Activated CD8-positive, alpha-beta T cell treated with anti-CD3 and anti-CD28 coated beads for 36 hours (primary cell): ENCODE data around the gene PKP3. TPM values are rescaled to one million over a fixed set of nuclear protein-coding genes. Genes with fewer than 3 reads are reported as not detected.

Experiments used
- ATAC-seq: fragments of 200-7000 bp; cut with Tn5 transposase; one replicate; pipeline ENCODE4 v1.10.0; 2021; ENCODE audit warnings: mild to moderate bottlenecking, moderate library complexity
- CTCF ChIA-PET: fragments of 350-600 bp; sonication (Branson Sonifier 250); formaldehyde crosslinking; loops from one replicate; lab custom pipeline; 2021; ENCODE audit warnings: antibody characterized with exemption; lab: Charles Lee
- POLR2A ChIA-PET: fragments of 350-600 bp; sonication (Branson Sonifier 250); formaldehyde crosslinking; loops from one replicate; lab custom pipeline; 2021; ENCODE audit warnings: antibody characterized with exemption; lab: Charles Lee
- DNase-seq: peaks from one replicate; pipeline ENCODE4 v3.0.0-alpha.2; 2020
- H3K27ac Mint-ChIP-seq: one replicate; pipeline ENCODE4 v1.8.0; 2021; ENCODE audit warnings: mild to moderate bottlenecking, mixed read lengths
- H3K27me3 Mint-ChIP-seq: one replicate; pipeline ENCODE4 v1.8.0; 2021; ENCODE audit warnings: mixed read lengths
- H3K36me3 Mint-ChIP-seq: one replicate; pipeline ENCODE4 v1.8.0; 2021; ENCODE audit warnings: low read depth, mixed read lengths
- H3K4me1 Mint-ChIP-seq: one replicate; pipeline ENCODE4 v1.8.0; 2021; ENCODE audit warnings: low read depth, mixed read lengths
- H3K4me3 Mint-ChIP-seq: one replicate; pipeline ENCODE4 v1.8.0; 2021; ENCODE audit warnings: mild to moderate bottlenecking, moderate library complexity, mixed read lengths
- H3K9me3 Mint-ChIP-seq: one replicate; pipeline ENCODE4 v1.8.0; 2021; ENCODE audit warnings: mixed read lengths
- intact Hi-C: fragments of 100-400 bp; cut with micrococcal nuclease; formaldehyde crosslinking; loops from one replicate; pipeline ENCODE4 v1.10.0; 2022
- total RNA-seq, 2 experiments: library from RNA; stranded (reverse); gene quantifications; one replicate each; pipeline ENCODE4 v1.2.3, GENCODE V29; 2021
- TF ChIP-seq, protein P1 (sequence below): fragments of 200-600 bp; IDR thresholded peaks from one replicate; pipeline ENCODE4 v1.8.0; 2022; ENCODE audit warnings: antibody characterized with exemption, mild to moderate bottlenecking

PKP3 gene
- total RNA-seq, 2 experiments from 2014 or later: 0.18 TPM; not detected in 1

GRCh38 chr11:376531-377173 lies 17.4 kb upstream of the PKP3 start:
- intact Hi-C loops: no loop called here
- Mint-ChIP-seq H3K4me3 (no peak overlapping the region), H3K27me3 (no peaks in the 10 kb centered on the region), H3K4me1 (no peaks in the 10 kb centered on the region), H3K27ac (no peak overlapping the region), H3K36me3 (no peaks in the 10 kb centered on the region), H3K9me3 (peaks cover 1% of the 10 kb centered on the region)
- TF ChIP-seq, protein P1, sequence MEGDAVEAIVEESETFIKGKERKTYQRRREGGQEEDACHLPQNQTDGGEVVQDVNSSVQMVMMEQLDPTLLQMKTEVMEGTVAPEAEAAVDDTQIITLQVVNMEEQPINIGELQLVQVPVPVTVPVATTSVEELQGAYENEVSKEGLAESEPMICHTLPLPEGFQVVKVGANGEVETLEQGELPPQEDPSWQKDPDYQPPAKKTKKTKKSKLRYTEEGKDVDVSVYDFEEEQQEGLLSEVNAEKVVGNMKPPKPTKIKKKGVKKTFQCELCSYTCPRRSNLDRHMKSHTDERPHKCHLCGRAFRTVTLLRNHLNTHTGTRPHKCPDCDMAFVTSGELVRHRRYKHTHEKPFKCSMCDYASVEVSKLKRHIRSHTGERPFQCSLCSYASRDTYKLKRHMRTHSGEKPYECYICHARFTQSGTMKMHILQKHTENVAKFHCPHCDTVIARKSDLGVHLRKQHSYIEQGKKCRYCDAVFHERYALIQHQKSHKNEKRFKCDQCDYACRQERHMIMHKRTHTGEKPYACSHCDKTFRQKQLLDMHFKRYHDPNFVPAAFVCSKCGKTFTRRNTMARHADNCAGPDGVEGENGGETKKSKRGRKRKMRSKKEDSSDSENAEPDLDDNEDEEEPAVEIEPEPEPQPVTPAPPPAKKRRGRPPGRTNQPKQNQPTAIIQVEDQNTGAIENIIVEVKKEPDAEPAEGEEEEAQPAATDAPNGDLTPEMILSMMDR: no peak
- ATAC-seq: no peak
- no peak for DNase-seq
- CTCF ChIA-PET: no interaction called here
- POLR2A ChIA-PET: no interaction called here

DNA sequence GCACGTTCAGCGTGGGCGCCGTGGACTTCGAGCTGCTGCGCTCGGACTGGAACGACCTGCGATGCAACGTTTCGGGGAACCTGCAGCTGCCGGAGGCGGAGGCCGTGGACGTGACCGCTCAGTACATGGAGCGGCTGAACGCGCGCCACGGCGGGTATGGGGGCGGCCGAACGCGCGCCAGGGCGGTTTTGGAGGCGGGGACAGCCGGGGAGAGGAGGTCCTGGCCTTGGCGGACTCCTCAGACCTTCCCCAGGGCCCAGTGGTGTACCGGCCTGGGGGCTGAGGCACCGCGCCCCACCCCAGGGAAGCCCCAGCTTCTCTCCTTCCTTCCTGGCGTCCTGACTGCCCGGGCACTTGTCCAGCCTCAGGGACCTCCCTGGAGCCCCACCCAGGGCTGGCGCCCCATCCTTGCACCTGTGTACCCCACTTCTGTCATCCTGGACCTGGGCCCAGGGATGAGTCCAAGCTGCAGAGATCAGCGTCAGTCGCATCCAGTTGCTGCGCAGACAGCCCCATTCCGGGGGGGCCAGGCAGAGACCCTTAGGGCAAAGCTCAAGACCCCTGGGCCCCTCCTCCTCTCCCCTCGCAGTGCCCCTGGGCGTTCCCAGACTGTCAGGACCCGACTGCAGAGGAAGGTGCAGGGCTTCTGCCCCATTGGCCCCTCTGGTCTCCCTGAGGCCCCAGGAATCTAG lies 16.7 kb upstream of the PKP3 start:
- Mint-ChIP-seq H3K36me3 (no peaks in the 10 kb centered on the region), H3K4me1 (peaks cover 3% of the 10 kb centered on the region), H3K27ac (no peak overlapping the region), H3K9me3 (peaks cover 1% of the 10 kb centered on the region), H3K4me3 (no peak overlapping the region), H3K27me3 (peaks cover 2% of the 10 kb centered on the region)
- POLR2A ChIA-PET: interaction anchor here (0.8 kb wide), 1 partner anchor 10 kb away, joined by 3 read pairs; no protein-coding TSS in a partner anchor
- no peak for DNase-seq
- TF ChIP-seq, protein P1: no peak
- CTCF ChIA-PET: no interaction called here
- ATAC-seq: no peak
- intact Hi-C loops: no loop called here

DNA sequence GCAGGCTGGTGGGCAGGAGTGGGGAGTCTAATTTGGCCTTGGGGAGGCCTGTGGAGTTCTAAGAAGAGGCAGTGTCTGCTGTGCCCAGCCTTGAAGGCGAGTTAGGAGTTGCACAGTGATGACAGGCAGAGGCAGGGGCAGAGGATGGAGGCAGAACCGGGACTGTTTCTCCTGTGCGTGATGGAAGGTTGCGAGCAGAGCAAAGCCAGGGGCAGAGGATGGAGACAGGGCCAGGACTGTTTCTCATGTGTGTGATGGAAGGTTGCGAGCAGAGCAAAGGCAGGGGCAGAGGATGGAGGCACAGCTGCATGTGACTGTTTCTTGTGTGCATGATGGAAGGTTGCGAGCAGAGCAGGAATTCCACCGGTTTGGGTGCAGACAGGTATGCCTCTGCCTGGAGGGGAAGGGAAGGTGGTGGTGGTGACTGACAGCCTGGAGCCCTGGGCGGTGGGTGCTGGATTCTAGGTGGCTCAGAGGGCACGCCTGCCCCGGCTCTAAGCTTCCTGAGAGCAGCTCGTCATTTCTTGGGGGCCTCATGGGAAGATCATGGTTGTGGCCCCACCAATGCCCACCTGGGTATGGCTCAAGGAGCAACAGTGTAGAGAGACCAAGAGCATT lies 16.0 kb upstream of the PKP3 start:
- DNase-seq: no peak
- H3K27ac Mint-ChIP-seq: no peak overlapping the region
- TF ChIP-seq, protein P1: no peak
- no peak overlapping the region for H3K4me3 Mint-ChIP-seq
- peaks cover 3% of the 10 kb centered on the region for H3K4me1 Mint-ChIP-seq
- no peaks in the 10 kb centered on the region for H3K36me3 Mint-ChIP-seq
- ChIA-PET CTCF (no interaction called here), POLR2A (interaction anchor here (0.8 kb wide), 1 partner anchor 10 kb away, joined by 3 read pairs; no protein-coding TSS in a partner anchor)
- peaks cover 1% of the 10 kb centered on the region for H3K9me3 Mint-ChIP-seq
- intact Hi-C loops: no loop called here
- no peak for ATAC-seq
- peaks cover 2% of the 10 kb centered on the region for H3K27me3 Mint-ChIP-seq

DNA sequence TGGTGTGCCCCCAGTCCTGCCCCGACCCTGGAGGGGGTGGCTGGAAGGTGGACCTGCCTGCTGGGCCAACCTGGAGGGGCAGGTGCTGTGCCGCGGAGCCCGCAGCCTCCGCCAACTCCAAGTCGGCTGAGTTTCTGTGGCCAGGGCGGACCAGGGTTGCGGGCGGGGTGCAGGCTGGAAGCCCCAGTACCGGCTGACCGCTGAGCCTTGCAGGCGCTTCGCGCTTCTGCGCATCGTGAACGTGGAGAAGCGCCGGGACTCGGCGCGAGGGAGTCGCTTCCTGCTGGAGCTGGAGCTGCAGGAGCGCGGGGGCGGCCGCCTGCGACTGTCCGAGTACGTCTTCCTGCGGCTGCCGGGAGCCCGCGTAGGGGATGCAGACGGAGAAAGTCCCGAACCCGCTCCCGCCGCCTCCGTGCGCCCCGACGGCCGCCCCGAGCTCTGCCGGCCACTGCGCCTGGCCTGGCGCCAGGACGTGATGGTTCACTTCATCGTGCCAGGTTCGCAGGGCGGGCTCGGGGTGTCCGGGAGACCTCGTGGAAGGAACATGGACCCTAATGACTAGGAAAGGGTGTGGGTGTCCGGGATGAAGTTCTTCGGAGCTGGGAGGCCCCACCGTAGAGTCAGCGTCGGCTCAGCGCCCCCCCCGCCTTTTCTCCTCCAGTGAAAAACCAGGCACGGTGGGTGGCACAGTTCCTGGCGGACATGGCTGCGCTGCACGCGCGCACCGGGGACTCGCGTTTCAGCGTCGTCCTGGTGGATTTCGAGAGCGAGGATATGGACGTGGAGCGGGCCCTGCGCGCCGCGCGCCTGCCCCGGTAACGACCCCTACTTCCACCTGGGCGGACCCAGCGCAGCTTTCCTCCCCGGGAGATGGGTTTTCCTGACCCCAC lies 14.6 kb upstream of the PKP3 start:
- ChIA-PET POLR2A (no interaction called here), CTCF (interaction anchor here (1.8 kb wide), 1 partner anchor 129 kb away, joined by 7 read pairs; no protein-coding TSS in a partner anchor)
- intact Hi-C loops: no loop called here
- Mint-ChIP-seq H3K27me3 (peaks cover 2% of the 10 kb centered on the region), H3K4me3 (no peak overlapping the region), H3K9me3 (no peaks in the 10 kb centered on the region), H3K4me1 (peaks cover 3% of the 10 kb centered on the region), H3K27ac (no peak overlapping the region), H3K36me3 (no peaks in the 10 kb centered on the region)
- ATAC-seq: no peak
- TF ChIP-seq, protein P1: no peak
- no peak for DNase-seq
